Right lobe of liver (tissue), 4 donors: ENCODE measurements around the gene LDB2.

Source experiments
- CTCF ChIP-seq, 4 donors: fragments of 200-600 bp in 3 of 4; fragments of 450-650 bp in 1 of 4; IDR thresholded peaks; one replicate each; pipeline versions ENCODE4 v1.5.1 to v1.8.0; 2016 to 2022; ENCODE audit warnings: antibody characterized with exemption in 4 of 4, mild to moderate bottlenecking in 2 of 4
- POLR2A ChIP-seq: fragments of 450-650 bp; IDR thresholded peaks from one replicate; pipeline ENCODE4 v1.6.1; 2017; ENCODE audit warnings: antibody characterized with exemption, mild to moderate bottlenecking
- donor health status: DM: no; HTN: no; CAD: no.
- donor health status: DM: no; HTN: no; CAD: no.
- donor health status: DM: no; HTN: yes; CAD: no.

DNA sequence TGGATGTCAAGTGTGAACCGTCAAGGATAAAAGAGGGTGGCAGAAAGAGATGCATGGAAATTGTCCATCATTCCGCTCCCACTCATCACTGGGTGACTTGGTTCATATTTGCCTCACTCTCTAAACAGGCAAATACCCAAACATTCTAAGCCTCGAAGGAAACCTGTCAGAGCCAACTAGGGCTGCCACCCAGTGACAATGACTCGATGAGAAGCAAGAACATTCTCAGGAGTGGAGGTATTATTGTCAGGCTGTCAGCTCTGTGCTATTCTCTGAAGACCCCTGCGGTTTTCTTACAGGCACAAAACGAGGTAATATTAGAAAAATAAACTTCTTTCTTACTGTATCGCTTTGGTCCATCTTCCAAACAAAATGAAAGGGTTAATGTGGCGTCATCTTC, 139.6 kb downstream of the LDB2 start:
- TF ChIP-seq CTCF (IDR thresholded peaks at IDR 0.05) (no peak), POLR2A (no peak)
